ENCODE measurements around the gene SLC16A10. TPM values are rescaled to one million over a fixed set of nuclear protein-coding genes. Genes with fewer than 3 reads are reported as not detected.
A peak's percentile ranks its signal among the peaks of the same experiment; 100 is the strongest.
"Not testable (repeated sequence)": the region's sequence is repeated elsewhere in the genome, so short reads cannot be mapped to it uniquely, and the experiment has no call there.

The SLC16A10 gene
- total RNA-seq, 2 donors from 2014 or later, result 10.3 to 18.5 TPM

DNA sequence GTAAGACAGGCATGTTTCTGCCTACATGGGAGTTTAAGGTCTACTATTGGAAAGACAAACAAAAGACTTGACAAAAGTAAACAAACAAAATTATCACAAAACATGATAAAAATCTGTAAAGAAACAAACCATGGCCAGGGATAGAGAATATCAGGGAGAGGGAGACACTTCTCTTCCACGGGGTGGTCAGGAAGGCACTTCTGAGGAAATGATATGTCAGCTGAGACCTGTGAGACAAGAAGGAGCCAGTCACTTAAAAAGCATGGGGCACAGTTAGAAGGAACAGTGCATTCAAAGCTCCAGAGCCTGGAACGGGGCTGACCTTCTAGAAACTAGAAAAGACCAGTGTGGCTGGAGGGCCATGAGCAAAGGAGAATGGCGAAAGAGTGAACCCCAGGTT is 35.1 kb upstream of the SLC16A10 start:
- H3K27ac ChIP-seq, result no peak overlapping the region
- H3K36me3 ChIP-seq, result no peaks in the 10 kb centered on the region
- H3K4me1 ChIP-seq, result peaks cover 0 to 11% of the 10 kb centered on the region in 2 donors
- no peaks in the 10 kb centered on the region for H3K27me3 ChIP-seq
- TF ChIP-seq, protein P1, sequence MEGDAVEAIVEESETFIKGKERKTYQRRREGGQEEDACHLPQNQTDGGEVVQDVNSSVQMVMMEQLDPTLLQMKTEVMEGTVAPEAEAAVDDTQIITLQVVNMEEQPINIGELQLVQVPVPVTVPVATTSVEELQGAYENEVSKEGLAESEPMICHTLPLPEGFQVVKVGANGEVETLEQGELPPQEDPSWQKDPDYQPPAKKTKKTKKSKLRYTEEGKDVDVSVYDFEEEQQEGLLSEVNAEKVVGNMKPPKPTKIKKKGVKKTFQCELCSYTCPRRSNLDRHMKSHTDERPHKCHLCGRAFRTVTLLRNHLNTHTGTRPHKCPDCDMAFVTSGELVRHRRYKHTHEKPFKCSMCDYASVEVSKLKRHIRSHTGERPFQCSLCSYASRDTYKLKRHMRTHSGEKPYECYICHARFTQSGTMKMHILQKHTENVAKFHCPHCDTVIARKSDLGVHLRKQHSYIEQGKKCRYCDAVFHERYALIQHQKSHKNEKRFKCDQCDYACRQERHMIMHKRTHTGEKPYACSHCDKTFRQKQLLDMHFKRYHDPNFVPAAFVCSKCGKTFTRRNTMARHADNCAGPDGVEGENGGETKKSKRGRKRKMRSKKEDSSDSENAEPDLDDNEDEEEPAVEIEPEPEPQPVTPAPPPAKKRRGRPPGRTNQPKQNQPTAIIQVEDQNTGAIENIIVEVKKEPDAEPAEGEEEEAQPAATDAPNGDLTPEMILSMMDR (IDR thresholded peaks at IDR 0.05), result no peak
- DNase-seq (ENCODE audit: low spot score), result no peak
- H3K4me3 ChIP-seq, result no peak overlapping the region
- no peaks in the 10 kb centered on the region for H3K9me3 ChIP-seq

DNA sequence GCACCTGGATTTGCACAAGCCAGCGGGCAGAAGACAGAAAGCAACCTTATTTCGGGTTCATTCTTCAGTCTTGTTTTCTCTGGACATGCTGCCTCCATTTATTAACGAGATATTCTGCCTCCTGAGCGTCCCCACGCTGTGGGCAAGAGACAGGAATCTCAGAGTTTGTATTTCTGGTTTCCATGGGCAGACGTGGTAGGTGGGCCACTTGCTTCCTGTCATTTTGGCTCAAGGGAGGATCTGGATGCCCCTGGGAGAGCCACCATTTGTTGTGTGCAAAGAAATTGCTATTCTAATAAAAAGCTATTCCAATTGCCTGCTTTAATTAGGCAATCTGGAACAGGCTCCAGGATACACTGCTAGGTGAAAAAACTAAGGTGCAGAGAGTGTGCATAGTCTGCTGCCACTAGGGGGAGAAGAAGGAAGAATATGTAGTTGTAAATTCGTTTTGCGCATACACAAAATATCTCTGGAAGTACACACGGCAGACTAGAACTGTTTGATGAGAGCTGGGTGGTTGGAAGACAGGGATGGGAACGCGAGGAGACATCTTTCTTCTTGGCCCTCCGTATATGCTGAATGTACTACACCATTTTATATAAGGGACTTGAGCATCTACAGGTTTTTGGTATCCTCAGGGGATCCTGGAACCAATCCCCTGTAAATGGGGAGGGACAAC is 30.1 kb upstream of the SLC16A10 start:
- H3K36me3 ChIP-seq, result no peaks in the 10 kb centered on the region
- H3K27ac ChIP-seq, result no peak overlapping the region
- TF ChIP-seq, protein P1 (IDR thresholded peaks at IDR 0.05), result peak; percentile 48 to 78
- H3K9me3 ChIP-seq, result no peaks in the 10 kb centered on the region
- H3K4me1 ChIP-seq, result no peaks in the 10 kb centered on the region
- DNase-seq (ENCODE audit: low spot score), result no peak
- no peaks in the 10 kb centered on the region for H3K27me3 ChIP-seq
- H3K4me3 ChIP-seq, result no peak overlapping the region

GRCh38 chr6:111061508-111061907 is 25.8 kb upstream of the SLC16A10 start:
- TF ChIP-seq, protein P1 (IDR thresholded peaks at IDR 0.05), result no peak
- DNase-seq (ENCODE audit: low spot score), result no peak
- Histone ChIP-seq H3K9me3 (peaks cover 0 to 7% of the 10 kb centered on the region in 2 donors), H3K4me1 (no peaks in the 10 kb centered on the region), H3K27ac (no peak overlapping the region), H3K36me3 (no peaks in the 10 kb centered on the region), H3K4me3 (no peak overlapping the region), H3K27me3 (no peaks in the 10 kb centered on the region)

DNA sequence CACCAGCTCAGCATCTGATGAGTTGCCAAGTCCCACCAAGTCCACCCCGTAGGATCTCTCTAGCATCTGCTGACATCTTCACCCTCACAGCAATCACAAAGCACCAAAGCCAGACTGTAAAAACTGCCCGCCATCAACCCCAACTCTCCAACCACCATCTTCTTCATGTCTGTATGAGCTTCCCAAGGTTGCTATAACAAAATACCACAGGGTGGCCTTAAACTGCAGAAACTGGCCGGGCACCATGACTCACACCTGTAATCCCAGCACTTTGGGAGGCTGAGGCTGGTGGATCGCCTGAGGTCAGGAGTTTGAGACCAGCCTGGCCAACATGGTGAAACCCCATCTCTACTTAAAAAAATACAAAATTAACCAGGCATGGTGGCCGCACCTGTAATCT is 25.3 kb upstream of the SLC16A10 start:
- H3K27me3 ChIP-seq; DNase-seq (ENCODE audit: low spot score); H3K4me3 ChIP-seq; H3K27ac ChIP-seq; H3K9me3 ChIP-seq; H3K4me1 ChIP-seq; H3K36me3 ChIP-seq: not testable (repeated sequence)

- H3K4me1 ChIP-seq; H3K4me3 ChIP-seq; H3K27ac ChIP-seq; H3K36me3 ChIP-seq; H3K9me3 ChIP-seq; H3K27me3 ChIP-seq; DNase-seq (ENCODE audit: low spot score): not testable (repeated sequence)
Observed at GRCh38 chr6:111062860-111063259, 24.4 kb upstream of the SLC16A10 start.

- H3K27ac ChIP-seq, result no peak overlapping the region
- peaks cover 0 to 7% of the 10 kb centered on the region in 2 donors for H3K9me3 ChIP-seq
- no peaks in the 10 kb centered on the region for H3K27me3 ChIP-seq
- no peaks in the 10 kb centered on the region for H3K36me3 ChIP-seq
- TF ChIP-seq, protein P1 (IDR thresholded peaks at IDR 0.05), result no peak
- H3K4me1 ChIP-seq, result no peaks in the 10 kb centered on the region
- DNase-seq (ENCODE audit: low spot score), result no peak
- no peak overlapping the region for H3K4me3 ChIP-seq
Observed at GRCh38 chr6:111068109-111068865, 19.0 kb upstream of the SLC16A10 start.
